ENCODE results near the gene GRIK4.
"Not testable (repeated sequence)": the region's sequence is repeated elsewhere in the genome, so short reads cannot be mapped to it uniquely, and the experiment has no call there.

Gene GRIK4

GRCh38 chr11:121029813-121030445 lies 518.4 kb downstream of the GRIK4 start:
- no peak for TF ChIP-seq CTCF (IDR thresholded peaks at IDR 0.05; ENCODE audit: low read depth, low read length)
- no peak overlapping the region for H3K4me3 ChIP-seq (ENCODE audit: low read depth, low read length)
- in situ Hi-C loops (cut with HindIII; ENCODE audit: low sequenced_read_pairs) = no loop called here
- DNase-seq (ENCODE audit: low read depth, low spot score) = no peak

GRCh38 chr11:121031167-121031566 lies 519.6 kb downstream of the GRIK4 start:
- DNase-seq (ENCODE audit: low read depth, low spot score) = no peak
- no peak overlapping the region for H3K4me3 ChIP-seq (ENCODE audit: low read depth, low read length)
- in situ Hi-C loops (cut with HindIII; ENCODE audit: low sequenced_read_pairs) = no loop called here

GRCh38 chr11:121031648-121032047 lies 520.1 kb downstream of the GRIK4 start:
- in situ Hi-C loops (cut with HindIII; ENCODE audit: low sequenced_read_pairs) = not testable (repeated sequence)

More at GRCh38 chr11:121031167-121031566, 519.6 kb downstream of the GRIK4 start:
- TF ChIP-seq CTCF (IDR thresholded peaks at IDR 0.05; ENCODE audit: low read depth, low read length) = no peak

DNA sequence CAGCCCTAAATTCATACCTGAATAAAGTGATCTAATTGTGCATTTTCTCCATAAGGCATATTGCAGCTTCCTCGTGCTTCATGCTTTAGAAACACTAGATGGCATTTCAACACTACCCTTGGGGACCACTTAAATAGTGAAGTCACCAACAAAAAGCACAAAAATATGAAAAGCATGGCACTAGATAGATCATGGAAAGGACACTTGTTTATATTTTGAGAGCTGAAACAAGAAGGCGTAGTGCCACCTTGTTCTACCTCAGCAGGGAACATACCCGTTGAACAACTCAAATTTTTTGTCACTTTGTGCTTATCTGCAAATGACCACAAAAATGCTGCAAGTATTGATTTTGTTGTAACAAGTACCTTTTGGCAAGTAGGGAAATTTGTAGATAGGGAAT lies 521.0 kb downstream of the GRIK4 start:
- no peak for DNase-seq (ENCODE audit: low read depth, low spot score)
- no peak overlapping the region for H3K4me3 ChIP-seq (ENCODE audit: low read depth, low read length)
- TF ChIP-seq CTCF (IDR thresholded peaks at IDR 0.05; ENCODE audit: low read depth, low read length) = no peak
- in situ Hi-C loops (cut with HindIII; ENCODE audit: low sequenced_read_pairs) = no loop called here

More at GRCh38 chr11:121031648-121032047, 520.1 kb downstream of the GRIK4 start:
- not testable (repeated sequence) for DNase-seq (ENCODE audit: low read depth, low spot score); H3K4me3 ChIP-seq (ENCODE audit: low read depth, low read length)

DNA sequence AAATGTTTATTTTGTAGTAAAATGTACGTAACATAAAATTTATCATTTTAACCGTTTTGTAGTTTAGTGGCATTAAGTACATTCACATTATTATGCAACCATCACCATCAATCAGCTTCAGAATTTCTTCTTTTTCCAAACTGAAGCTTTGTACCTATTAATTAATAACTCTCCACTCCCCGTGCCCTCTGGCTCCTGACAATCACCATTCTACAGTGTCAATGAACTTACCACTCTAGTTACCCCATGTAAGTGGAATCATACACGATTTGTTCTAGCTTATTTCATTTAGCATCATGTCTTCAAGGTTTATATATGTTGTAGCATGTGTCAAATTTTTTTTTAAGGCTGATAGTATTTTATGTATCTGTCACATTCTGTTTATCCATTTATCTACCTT lies 522.1 kb downstream of the GRIK4 start:
- H3K4me3 ChIP-seq (ENCODE audit: low read depth, low read length) = no peak overlapping the region
- no peak for DNase-seq (ENCODE audit: low read depth, low spot score)
- no peak for TF ChIP-seq CTCF (IDR thresholded peaks at IDR 0.05; ENCODE audit: low read depth, low read length)
- in situ Hi-C loops (cut with HindIII; ENCODE audit: low sequenced_read_pairs) = no loop called here

DNA sequence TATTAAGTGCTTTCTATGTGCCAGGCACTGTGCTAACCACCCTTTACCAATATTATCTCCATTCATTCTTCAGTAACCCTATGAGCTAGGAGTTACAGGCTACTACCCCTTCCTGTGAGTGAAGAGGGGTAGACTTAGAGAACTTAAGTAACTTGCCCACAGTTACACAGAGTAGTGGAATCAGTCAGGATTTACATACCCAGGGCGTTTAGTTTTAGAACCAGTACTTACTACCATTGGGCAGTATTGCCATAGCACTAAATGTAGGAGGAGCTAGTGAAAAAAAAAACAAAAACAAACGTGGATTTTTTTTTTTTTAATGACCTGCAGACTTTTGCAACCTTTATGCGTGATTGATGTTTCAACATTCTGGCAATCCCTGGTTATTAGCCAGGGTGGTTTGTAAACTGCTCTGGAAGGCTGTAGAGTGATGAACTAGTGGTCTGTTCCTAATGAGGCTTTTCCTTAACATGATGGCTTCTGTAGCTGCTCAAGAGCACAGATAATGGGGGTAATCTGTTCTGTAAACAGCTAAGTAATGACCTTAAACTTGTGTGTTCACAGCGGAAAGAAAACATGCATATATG lies 523.7 kb downstream of the GRIK4 start:
- H3K4me3 ChIP-seq (ENCODE audit: low read depth, low read length) = no peak overlapping the region
- in situ Hi-C loops (cut with HindIII; ENCODE audit: low sequenced_read_pairs) = no loop called here
- DNase-seq (ENCODE audit: low read depth, low spot score) = no peak
- TF ChIP-seq CTCF (IDR thresholded peaks at IDR 0.05; ENCODE audit: low read depth, low read length) = no peak

GRCh38 chr11:121035780-121036179 lies 524.2 kb downstream of the GRIK4 start:
- DNase-seq (ENCODE audit: low read depth, low spot score) = no peak
- in situ Hi-C loops (cut with HindIII; ENCODE audit: low sequenced_read_pairs) = no loop called here
- H3K4me3 ChIP-seq (ENCODE audit: low read depth, low read length) = no peak overlapping the region
- no peak for TF ChIP-seq CTCF (IDR thresholded peaks at IDR 0.05; ENCODE audit: low read depth, low read length)

Measured in astrocyte of the spinal cord (primary cell).